Putamen (tissue), 1 donor: ENCODE data around the gene CDKN3.
A peak's percentile ranks its signal among the peaks of the same experiment; 100 is the strongest.

ENCODE experiments used
- DNase-seq: peaks from one replicate; pipeline ENCODE4 v3.0.0-alpha.2; 2016; ENCODE audit warnings: low spot score

CDKN3 gene, protein sequence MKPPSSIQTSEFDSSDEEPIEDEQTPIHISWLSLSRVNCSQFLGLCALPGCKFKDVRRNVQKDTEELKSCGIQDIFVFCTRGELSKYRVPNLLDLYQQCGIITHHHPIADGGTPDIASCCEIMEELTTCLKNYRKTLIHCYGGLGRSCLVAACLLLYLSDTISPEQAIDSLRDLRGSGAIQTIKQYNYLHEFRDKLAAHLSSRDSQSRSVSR

GRCh38 chr14:54396493-54397335, at the start of gene CDKN3:
Gene CDKN3 (plus strand): TSS chr14:54397007. CDS start chr14:54397069, 62 bp downstream.
- DNase-seq = peak; percentile 98

- DNase-seq = no peak
Observed at GRCh38 chr14:54347044-54347443, 49.8 kb upstream of the CDKN3 start.

DNA sequence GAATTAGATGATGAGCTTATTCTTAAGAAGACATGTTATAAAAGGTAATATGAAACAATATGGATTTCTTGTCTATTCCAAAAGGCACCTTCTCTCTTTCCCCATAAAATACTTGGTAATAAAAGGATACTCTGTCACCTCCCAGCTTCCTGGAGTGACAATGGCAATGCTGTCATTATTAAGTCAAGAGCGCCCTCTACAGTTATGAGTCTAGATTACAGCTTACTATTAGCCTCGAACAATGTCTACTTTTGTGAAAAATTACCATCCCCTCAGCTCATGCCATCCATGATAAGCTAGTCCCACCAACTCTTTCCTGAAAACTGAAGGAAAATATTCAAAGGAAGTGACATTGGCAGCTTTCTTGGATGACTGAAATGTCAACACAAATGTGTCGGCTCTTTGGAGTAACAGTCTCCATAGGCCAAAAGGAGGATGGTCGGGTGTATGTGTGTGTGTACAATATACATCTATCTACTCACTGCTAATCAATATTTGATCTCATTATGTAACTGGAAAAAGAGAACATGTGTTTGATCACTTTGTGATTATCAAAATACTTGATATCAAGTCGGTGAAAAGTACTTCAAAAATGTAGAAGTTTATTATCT, 48.7 kb upstream of the CDKN3 start:
- DNase-seq = peak; percentile 55

DNA sequence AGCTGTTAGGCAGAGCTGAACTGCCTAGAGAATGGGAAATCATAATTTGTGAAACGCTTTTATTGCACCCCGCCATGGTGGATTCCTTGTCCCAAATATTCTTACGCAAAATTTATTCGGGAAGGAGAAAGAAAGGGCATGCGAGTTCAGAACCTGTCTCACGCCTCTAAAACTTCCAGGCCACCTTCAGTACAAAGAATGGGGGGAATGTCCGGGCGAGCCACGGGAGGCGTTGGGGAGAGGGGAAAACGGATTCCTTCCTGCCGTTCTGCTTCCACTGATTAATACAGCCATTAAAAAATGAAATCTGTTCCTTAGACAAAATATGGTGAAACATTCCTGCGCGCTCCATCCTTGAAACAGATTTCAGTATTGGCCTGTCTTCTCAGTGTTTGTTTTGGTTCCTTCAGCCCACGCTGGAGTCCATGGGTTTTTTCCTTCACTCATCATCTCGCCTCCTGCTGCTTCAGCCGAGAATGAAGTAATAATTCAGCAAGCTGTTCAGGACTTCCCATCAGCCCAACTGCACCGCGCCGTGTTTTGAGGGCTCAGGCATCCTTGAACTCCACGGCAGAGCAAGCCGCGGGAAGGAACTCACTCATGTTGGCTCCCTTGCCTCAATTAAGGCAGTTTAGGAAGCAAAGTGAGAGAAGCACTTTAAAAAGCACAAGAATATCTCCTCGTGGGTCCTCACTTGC, 47.7 kb upstream of the CDKN3 start:
- no peak for DNase-seq

GRCh38 chr14:54349713-54350112, 47.1 kb upstream of the CDKN3 start:
- DNase-seq = no peak

DNA sequence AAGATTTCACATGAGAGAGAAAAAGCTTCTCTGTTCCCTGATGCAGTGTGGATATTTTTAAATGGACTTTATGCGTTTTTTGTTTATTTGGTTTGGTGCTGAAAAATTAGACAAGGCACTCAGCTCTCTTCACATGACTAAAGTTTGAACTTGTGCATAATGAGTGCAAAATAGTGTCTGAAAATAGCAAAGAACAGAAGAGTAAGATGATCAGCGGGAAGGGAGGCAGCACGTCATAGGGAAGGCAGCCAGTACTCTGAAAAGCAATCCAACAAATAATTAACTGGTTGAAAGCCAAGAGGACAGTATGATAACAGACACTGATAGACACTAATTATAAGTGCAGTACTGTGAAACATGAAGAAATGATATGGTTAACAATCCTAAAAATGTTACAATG, 46.6 kb upstream of the CDKN3 start:
- no peak for DNase-seq

- no peak for DNase-seq
Observed at GRCh38 chr14:54353266-54353665, 43.5 kb upstream of the CDKN3 start.

GRCh38 chr14:54353694-54354093, 43.1 kb upstream of the CDKN3 start:
- DNase-seq = no peak

GRCh38 chr14:54354096-54354495, 42.7 kb upstream of the CDKN3 start:
- DNase-seq = no peak

GRCh38 chr14:54354968-54355641, 41.7 kb upstream of the CDKN3 start:
- no peak for DNase-seq

DNA sequence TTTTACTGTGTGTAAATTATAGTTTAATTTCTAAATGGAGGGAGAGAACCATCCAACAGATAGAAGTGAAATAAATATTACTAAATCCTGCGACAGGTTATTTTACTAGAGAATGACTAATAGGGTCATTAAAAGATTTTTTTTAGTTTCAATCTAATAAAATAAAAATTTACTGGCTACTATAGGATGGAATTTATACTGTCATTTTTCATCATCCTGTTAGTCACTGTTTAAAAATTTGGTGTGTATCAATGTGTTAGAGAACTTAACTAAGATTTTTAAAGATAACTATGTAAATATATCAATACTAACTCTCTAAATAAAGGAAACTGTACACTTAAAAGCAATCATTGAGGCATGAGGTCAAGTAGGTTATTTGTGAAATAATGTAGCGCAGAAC, 41.1 kb upstream of the CDKN3 start:
- DNase-seq = no peak

- no peak for DNase-seq
Observed at GRCh38 chr14:54356172-54356571, 40.6 kb upstream of the CDKN3 start.

GRCh38 chr14:54360667-54361066, 36.1 kb upstream of the CDKN3 start:
- DNase-seq = no peak

- DNase-seq = no peak
Observed at GRCh38 chr14:54362089-54362504, 34.7 kb upstream of the CDKN3 start.

- no peak for DNase-seq
Observed at GRCh38 chr14:54362759-54363437, 33.9 kb upstream of the CDKN3 start.

DNA sequence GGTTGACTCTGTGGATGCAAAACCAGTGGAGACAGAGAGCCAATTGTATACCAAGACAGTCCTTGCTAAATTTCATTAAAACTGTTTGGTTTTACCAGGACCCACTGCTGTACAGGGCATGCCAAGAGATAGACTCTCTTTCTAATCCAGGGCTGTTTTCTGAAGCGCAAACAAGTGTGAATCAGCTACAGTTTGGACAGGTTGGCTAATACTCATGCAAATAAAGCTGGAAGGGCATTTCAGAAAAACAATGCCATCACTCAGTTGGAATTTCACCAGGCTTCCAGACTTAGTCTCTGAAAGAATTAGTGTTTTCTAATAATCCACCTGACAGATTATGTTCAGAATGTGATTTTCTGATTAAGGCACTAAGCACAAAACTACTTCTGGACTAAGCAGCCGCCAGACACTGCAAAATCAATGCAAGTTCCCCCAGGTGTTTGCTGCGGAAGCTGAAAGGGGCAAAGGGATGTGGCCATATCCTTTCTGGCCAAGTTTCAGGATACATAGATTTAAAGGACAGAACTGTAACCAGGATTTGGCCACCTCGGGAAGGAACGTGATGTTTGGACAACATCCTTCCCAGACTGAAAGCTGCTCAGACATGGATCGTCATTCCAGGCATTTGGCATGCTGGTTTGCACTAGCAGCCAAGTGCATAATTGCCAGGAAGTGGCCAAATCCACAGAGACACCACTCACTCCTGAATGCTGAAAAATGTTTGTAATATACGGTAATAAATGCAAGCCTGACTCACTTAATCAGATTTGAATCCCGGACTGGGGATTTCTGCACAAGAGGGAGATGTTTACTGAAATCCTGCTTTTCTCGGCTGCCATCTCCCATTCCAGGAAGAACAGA, 32.0 kb upstream of the CDKN3 start:
- DNase-seq = no peak

DNA sequence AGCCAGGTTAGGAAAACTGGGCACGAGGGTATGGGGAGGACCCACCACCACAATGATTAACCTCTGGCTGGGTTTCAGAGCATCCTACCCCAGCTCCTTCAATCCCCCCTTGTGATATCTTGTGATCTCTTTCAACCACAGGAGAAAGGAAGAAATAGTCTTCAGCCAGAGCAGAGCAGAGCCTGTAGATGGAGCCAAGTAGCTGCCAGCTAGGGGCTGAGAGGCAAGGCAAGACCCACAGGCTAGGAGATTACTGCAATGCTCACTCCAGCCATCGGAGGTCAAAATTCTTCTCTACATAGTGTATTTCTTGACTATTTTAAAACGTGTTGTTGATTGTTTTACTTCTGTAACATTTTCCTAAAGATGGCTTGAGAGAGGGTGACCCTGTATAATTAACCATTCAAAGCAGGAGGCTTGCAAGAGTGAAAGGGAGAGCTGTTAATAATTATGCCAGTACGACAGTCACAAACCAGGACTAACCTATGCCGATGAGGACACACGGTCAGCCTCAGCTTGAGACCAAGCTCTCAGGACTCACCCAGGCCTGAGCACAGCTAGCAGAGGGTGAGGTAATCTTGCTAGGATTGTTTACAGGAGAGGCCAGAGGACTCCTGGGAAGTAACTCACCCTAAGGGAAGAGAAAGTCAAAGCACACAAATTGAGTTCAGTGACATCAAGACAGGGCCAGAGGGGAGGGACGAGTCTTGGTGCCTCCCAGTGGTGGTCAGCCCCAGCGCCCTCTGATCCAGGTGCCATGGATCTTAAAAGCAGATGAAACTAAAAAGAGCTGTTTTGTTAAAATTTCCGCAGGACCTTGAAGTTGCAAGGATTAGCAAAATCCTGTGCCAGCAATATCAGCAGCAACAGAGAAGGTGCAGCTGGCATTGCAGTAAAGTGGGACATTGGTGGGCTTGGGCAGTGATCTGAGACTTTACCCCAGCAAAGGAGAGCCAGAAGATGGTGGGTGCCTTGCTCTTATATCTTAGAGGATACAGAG, 29.8 kb upstream of the CDKN3 start:
- DNase-seq = peak; percentile 60

DNA sequence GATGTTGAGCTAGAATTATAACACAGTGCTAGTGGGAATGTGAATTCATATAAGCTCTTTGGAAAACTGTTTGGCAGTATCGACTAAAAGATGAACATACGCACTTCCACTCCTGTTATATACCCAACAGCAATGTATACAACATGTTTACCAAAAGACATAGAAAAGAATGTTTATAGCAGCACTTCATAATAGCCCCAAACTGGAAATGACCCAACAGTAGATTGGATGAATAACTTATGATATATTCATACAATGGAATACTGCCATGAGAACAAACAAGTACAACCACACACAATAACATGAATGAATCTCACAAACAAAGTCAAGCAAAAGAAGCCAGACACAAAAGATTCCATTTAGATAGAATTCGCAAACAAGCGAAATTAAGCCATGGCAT, 28.5 kb upstream of the CDKN3 start:
- DNase-seq = no peak

DNA sequence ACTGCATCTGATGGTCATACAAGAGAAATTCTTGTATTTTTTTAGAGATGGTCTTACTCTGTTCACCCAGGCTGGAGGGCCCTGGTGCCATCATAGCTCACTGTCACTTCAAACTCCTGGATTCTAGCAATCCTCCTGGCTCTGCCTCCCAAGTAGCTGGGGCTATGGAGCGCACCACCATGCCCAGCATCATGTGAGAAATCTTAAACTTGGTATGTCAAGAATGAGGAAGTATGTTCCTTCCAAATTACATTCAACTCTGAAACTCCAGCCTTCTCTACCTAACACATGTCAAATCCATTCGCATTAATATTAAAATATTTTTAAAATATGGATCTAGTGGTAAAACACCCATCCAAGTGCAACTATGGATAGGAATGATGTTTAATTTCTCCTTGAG, 27.5 kb upstream of the CDKN3 start:
- DNase-seq = no peak
